GM23248 (cell line): ENCODE results near the gene CATSPERD. TPM values are rescaled to one million over a fixed set of nuclear protein-coding genes. Genes with fewer than 3 reads are reported as not detected.

Experiments
- DNase-seq: peaks from one replicate; pipeline ENCODE4 v3.0.0-alpha.2; 2015
- H2AFZ ChIP-seq: fragments of 200-600 bp; sonication (generic); 2 replicates; pipeline ENCODE4 v1.6.1; 2016; ENCODE audit warnings: antibody characterized with exemption
- H3F3A ChIP-seq: fragments of 200-600 bp; sonication (generic); 2 replicates; pipeline ENCODE4 v1.6.1; 2016; ENCODE audit warnings: mild to moderate bottlenecking, antibody characterized with exemption, mixed run types; ENCODE audit not compliant: insufficient read depth
- H3K27ac ChIP-seq: fragments of 200-600 bp; sonication (generic); 2 replicates; pipeline ENCODE4 v1.5.1; 2016; ENCODE audit warnings: mild to moderate bottlenecking
- H3K27me3 ChIP-seq: fragments of 200-600 bp; sonication (generic); replicated peaks from 2 replicates; pipeline ENCODE4 v1.6.1; 2016; ENCODE audit warnings: mild to moderate bottlenecking; ENCODE audit not compliant: insufficient read depth
- H3K36me3 ChIP-seq: fragments of 200-600 bp; sonication (generic); 2 replicates; pipeline ENCODE4 v1.6.1; 2016; ENCODE audit warnings: low read depth, mild to moderate bottlenecking
- H3K4me1 ChIP-seq: fragments of 200-600 bp; sonication (generic); 2 replicates; pipeline ENCODE4 v1.6.1; 2016; ENCODE audit warnings: mild to moderate bottlenecking; ENCODE audit not compliant: insufficient read depth
- H3K4me2 ChIP-seq: fragments of 200-600 bp; sonication (generic); one replicate; pipeline ENCODE4 v1.6.1; 2016; ENCODE audit warnings: mild to moderate bottlenecking; ENCODE audit not compliant: unreplicated experiment
- H3K4me3 ChIP-seq: fragments of 200-600 bp; sonication (generic); 2 replicates; pipeline ENCODE4 v1.5.1; 2016; ENCODE audit warnings: mild to moderate bottlenecking
- H3K79me2 ChIP-seq: fragments of 200-600 bp; sonication (generic); 2 replicates; pipeline ENCODE4 v1.6.1; 2016; ENCODE audit warnings: mild to moderate bottlenecking; ENCODE audit not compliant: insufficient read depth
- H3K9ac ChIP-seq: fragments of 200-600 bp; sonication (generic); 2 replicates; pipeline ENCODE4 v1.6.1; 2016; ENCODE audit warnings: mild to moderate bottlenecking
- H3K9me2 ChIP-seq: fragments of 200-600 bp; sonication (generic); 2 replicates; pipeline ENCODE4 v1.6.1; 2016; ENCODE audit warnings: mixed run types, mild to moderate bottlenecking, moderate library complexity; ENCODE audit not compliant: insufficient read depth
- H3K9me3 ChIP-seq: fragments of 200-600 bp; sonication (generic); one replicate; pipeline ENCODE4 v1.6.1; 2017; ENCODE audit warnings: low read depth
- H4K20me1 ChIP-seq: fragments of 200-600 bp; sonication (generic); 2 replicates; pipeline ENCODE4 v1.6.0; 2016; ENCODE audit not compliant: insufficient read depth
- EZH2 ChIP-seq: fragments of 200-600 bp; sonication (generic); IDR thresholded peaks from 2 replicates; pipeline ENCODE4 v1.6.1; 2018; ENCODE audit warnings: antibody characterized with exemption, mild to moderate bottlenecking; ENCODE audit not compliant: insufficient read depth, poor library complexity, severe bottlenecking
- EZH2phosphoT487 ChIP-seq: fragments of 200-600 bp; sonication (generic); IDR thresholded peaks from 2 replicates; pipeline ENCODE4 v1.6.1; 2018; ENCODE audit warnings: antibody characterized with exemption, moderate library complexity, mild to moderate bottlenecking, low read depth; ENCODE audit not compliant: insufficient read depth
- WGBS, 2 experiments: methylation state at CpG; one replicate each; pipeline ENCODE4 v1.1.6; 2015 to 2017; ENCODE audit warnings: low lambda C conversion rate in 2 of 2, low coverage in 1 of 2; ENCODE audit errors: missing lambda C conversion rate in 2 of 2; 5-methylcytosine and 5-hydroxymethylcytosine counted together
- in situ Hi-C: fragments of 300-500 bp; cut with MboI; formaldehyde crosslinking; loops from 2 replicates; pipeline ENCODE4 v1.15.0; 2020
- polyA plus RNA-seq: library from polyadenylated mRNA; unstranded; fragments of >200 nt; fragmentation: Nextera tagmentation; extraction: Ambion mirVana; gene quantifications from 2 replicates; pipeline ENCODE4 v1.2.1, GENCODE V29; 2016
- total RNA-seq: library from RNA; depleted of rRNA; stranded (reverse); fragments of >200 nt; shearing (Covaris generic); gene quantifications from 2 replicates; pipeline ENCODE4 v1.2.3, GENCODE V29; 2014

Gene CATSPERD
- total and polyA plus RNA-seq, 2 experiments from 2014 or later = 0.22 TPM; not detected in 1

GRCh38 chr19:5703819-5704818 lies 16.3 kb upstream of the CATSPERD start:
- no peak overlapping the region for H3K4me3 ChIP-seq
- no peaks in the 10 kb centered on the region for H4K20me1 ChIP-seq
- peaks cover 13% of the 10 kb centered on the region; the same call in 1 of the 2 replicates for H3K79me2 ChIP-seq
- no peak for DNase-seq
- no peaks in the 10 kb centered on the region for H3K9me2 ChIP-seq
- no peaks in the 10 kb centered on the region for H3K27me3 ChIP-seq
- H3K9ac ChIP-seq = no peak overlapping the region
- no peaks in the 10 kb centered on the region for H3K9me3 ChIP-seq
- peaks cover 22% of the 10 kb centered on the region; the same call in 1 of the 2 replicates for H3K36me3 ChIP-seq
- no peak overlapping the region for H2AFZ ChIP-seq
- in situ Hi-C loops = no loop called here
- 93 to 94% methylated on average over 35 to 40 of the region's 40 CpGs for WGBS, 2 experiments
- no peak for TF ChIP-seq EZH2
- TF ChIP-seq EZH2phosphoT487 = no peak
- no peak overlapping the region for H3K4me2 ChIP-seq
- peaks cover 8% of the 10 kb centered on the region; the same call in 1 of the 2 replicates for H3F3A ChIP-seq
- no peak overlapping the region for H3K27ac ChIP-seq
- no peaks in the 10 kb centered on the region for H3K4me1 ChIP-seq

DNA sequence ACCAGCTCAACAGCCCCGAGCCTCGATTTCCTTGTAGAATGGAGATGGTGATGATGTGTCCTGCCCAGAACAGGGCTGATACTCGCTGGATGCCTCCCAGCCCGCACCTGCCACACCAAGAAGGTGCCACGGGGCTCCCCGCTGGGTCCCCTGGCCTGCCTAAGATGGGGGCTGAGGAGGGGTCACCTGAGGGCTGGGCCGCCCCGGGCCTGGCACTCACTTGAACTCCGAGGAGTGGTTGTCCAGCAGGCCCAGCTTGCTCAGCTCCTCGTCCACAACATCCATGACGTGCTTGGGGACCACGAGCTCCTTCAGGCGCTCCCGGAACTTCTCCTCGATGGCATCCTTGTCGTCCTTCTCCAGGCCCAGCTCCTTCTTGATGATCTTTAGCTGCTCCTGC lies 14.9 kb upstream of the CATSPERD start:
- Histone ChIP-seq H2AFZ (no peak overlapping the region), H3F3A (peaks cover 1% of the 10 kb centered on the region; the same call in 1 of the 2 replicates), H3K9me2 (no peaks in the 10 kb centered on the region), H3K79me2 (peaks cover 18% of the 10 kb centered on the region; the same call in 1 of the 2 replicates), H3K36me3 (peaks cover 18% of the 10 kb centered on the region; the same call in 1 of the 2 replicates), H3K27ac (no peak overlapping the region), H3K4me3 (no peak overlapping the region), H3K9ac (no peak overlapping the region), H3K4me2 (no peak overlapping the region), H4K20me1 (no peaks in the 10 kb centered on the region), H3K9me3 (no peaks in the 10 kb centered on the region), H3K27me3 (no peaks in the 10 kb centered on the region), H3K4me1 (no peaks in the 10 kb centered on the region)
- TF ChIP-seq EZH2phosphoT487 = no peak
- no peak for TF ChIP-seq EZH2
- 79 to 81% methylated on average over 16 of the region's 16 CpGs for WGBS, 2 experiments
- DNase-seq = no peak
- in situ Hi-C loops = no loop called here

DNA sequence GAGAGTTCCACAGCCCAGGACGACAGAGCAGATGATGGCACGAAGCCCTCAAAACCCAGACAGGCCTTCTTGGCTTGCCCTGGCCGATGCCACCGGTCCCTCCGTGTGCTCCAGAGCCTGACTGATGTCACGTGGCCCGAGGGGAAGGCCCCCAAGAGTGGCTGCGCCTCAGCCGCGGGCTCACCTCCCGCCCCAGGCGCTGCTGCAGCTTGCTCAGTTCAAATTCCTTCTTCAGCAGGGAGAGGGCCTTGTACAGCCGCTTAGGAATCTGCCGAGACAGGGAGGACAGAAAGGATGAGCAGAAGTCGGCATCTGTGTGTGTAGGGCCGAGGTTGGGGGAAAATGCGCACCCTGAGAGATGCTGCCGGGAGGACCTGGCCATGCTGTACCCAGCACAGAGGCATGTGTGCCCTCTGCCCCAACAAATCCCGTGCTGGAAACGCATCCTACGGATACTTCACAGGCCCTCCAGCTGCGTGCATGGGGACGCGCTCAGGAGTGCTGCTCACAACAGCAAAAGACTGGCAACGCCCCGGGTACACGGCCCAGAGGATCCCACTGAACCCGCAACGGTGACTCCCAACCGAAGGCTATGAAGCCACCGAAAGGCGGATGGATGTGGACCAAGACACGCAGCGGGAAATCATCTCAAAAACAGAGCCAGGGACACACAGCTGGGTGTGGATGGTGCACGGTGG lies 13.4 kb upstream of the CATSPERD start:
- Histone ChIP-seq H3K9me2 (no peaks in the 10 kb centered on the region), H3K4me2 (no peak overlapping the region), H3K36me3 (peaks cover 27% of the 10 kb centered on the region), H3K27ac (no peak overlapping the region), H3K9me3 (no peaks in the 10 kb centered on the region), H4K20me1 (no peaks in the 10 kb centered on the region), H2AFZ (no peak overlapping the region), H3K4me3 (no peak overlapping the region), H3K27me3 (no peaks in the 10 kb centered on the region), H3F3A (no peaks in the 10 kb centered on the region), H3K4me1 (no peaks in the 10 kb centered on the region), H3K79me2 (peaks cover 22% of the 10 kb centered on the region), H3K9ac (no peak overlapping the region)
- no peak for DNase-seq
- 93 to 94% methylated on average over 35 of the region's 35 CpGs for WGBS, 2 experiments
- in situ Hi-C loops = no loop called here
- TF ChIP-seq EZH2phosphoT487 = no peak
- no peak for TF ChIP-seq EZH2
